NCI-H748 treated with DMSO at 0.1 percent for 48 hours (cell line): ENCODE data around the gene PPP1R9B.
A peak's percentile ranks its signal among the peaks of the same experiment; 100 is the strongest.

Source experiments
- DNase-seq: peaks from one replicate; lab custom pipeline; 2025; lab: John Stamatoyannopoulos, UW

PPP1R9B gene, protein sequence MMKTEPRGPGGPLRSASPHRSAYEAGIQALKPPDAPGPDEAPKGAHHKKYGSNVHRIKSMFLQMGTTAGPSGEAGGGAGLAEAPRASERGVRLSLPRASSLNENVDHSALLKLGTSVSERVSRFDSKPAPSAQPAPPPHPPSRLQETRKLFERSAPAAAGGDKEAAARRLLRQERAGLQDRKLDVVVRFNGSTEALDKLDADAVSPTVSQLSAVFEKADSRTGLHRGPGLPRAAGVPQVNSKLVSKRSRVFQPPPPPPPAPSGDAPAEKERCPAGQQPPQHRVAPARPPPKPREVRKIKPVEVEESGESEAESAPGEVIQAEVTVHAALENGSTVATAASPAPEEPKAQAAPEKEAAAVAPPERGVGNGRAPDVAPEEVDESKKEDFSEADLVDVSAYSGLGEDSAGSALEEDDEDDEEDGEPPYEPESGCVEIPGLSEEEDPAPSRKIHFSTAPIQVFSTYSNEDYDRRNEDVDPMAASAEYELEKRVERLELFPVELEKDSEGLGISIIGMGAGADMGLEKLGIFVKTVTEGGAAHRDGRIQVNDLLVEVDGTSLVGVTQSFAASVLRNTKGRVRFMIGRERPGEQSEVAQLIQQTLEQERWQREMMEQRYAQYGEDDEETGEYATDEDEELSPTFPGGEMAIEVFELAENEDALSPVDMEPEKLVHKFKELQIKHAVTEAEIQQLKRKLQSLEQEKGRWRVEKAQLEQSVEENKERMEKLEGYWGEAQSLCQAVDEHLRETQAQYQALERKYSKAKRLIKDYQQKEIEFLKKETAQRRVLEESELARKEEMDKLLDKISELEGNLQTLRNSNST

DNA sequence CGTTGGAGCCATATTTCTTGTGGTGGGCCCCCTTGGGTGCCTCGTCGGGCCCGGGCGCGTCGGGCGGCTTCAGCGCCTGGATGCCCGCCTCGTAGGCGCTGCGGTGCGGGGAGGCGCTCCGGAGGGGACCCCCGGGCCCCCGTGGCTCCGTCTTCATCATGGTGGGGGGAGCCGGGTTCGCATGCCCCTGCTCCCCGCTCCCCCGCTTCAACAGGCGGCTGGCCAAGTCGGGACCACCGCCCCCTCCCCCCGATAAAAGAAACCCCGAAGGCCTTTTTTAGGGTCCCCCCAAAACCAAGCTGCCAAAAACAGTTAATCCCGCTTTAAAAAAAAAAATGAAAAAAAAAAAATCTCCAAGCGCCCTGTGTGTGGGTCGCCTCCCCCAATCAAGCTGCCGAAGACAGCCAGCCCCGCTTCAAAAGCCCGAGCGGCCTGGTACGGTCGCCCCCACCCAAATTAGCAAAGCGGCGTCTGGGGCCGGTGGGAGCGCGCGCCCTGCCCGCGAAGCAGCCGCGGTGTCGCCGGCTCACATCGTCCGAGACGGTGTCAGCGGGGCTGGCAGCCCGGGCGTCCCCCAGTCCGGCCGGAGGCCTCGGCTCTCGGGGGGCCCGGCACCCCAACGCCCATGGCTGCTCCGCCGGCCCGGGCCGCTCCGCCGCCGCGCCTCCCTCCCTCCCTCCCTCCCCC, at the start of gene PPP1R9B:
Gene PPP1R9B, minus strand, starts transcription at position 324 of the 687 bp plus-strand sequence. Its CDS starts 164 bp downstream, at position 160.
- DNase-seq = no peak

DNA sequence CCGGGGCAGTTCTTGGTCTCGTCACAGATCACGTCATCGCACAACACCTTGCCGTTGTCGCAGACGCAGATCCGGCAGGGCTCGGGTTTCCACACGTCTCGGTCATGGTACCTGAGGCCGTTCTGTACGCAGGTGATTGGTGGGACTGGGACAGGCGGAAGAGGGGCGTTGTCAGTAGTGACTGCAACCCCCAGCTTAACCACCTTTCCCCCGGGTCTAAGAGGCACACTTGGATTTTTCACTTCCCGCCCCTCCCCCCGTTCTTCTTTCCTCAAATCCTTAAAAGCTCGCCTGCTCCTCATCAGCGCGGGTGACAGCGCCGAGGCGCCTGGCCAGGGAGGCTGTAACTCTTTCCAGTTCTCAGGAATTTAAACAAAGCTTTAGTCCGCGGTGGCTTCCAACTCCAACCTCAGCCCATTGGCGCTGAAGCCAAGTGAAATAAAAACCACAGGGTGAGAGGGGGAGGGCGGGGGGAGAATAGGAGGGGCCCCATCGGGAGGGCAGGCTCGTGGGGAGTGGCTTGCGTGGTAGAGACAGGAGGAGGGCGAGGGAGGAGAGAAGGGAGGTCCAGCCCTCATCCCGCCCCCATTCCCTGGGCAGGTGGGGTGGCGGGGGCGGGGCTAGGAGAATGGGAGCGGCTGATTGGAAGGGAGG, 49.5 kb upstream of the PPP1R9B start:
- peak; percentile 63 for DNase-seq

DNA sequence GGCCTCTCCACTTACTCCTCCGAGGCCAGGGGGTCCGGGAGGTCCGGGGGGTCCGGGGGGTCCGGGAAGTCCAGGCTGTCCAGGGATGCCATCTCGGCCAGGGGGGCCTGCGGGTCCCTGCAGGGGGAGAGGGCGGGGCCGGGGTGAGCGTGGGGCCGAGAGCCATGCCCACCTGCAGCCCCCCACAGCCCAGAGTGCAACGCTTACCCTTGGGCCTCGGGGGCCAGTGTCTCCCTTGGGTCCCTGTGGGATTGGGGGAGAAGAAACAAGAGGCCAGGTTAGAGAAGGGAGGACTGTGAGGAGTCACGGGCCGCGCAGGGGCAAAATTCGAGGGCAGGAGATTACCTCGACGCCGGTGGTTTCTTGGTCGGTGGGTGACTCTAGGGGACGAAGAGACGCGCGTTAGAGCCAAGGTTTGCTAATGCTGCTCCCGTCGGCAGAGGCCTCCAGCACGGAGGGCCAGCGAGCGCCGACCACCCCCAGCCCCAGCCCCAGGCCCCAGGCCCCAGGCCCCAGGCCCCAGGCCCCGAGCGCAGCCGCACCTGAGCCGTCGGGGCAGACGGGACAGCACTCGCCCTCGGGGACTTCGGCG, 48.8 kb upstream of the PPP1R9B start:
- no peak for DNase-seq

GRCh38 chr17:50198026-50198669, 47.7 kb upstream of the PPP1R9B start:
- peak; percentile 19 for DNase-seq

DNA sequence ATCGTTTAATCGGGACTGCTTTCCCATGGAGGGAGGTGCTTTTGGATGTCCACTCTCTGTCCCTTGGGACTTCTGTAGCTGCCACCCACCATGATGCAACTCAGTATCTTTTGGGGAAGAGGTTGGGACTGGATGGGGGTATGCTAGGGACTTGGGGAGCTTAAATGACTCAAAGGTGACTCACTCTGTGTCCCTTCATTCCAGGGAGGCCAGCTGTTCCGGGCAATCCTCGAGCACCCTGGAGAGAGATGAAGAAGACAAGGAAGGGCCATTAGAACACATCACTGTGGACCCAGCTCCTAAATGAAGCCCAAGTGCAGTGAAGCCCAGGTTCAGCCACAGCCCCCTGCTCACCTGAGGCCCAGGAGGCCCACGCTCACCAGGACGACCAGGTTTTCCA, 46.3 kb upstream of the PPP1R9B start:
- no peak for DNase-seq

DNA sequence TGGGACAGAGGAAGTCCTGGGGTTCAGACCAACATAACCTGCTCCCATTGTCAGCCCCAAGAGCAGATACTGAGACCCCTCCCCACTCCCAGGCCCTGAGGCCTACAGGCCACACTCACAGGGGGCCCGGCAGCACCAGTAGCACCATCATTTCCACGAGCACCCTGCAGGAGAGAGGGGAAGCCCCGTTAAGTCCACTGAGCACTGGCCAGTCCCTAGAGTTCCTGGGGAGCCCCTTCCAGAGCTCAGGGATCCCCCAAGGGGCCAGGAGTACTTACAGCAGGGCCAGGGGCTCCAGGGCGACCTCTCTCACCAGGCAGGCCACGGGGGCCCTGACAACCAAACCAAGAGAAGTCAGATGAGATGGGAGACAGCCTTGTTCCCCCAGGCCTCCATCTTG, 45.6 kb upstream of the PPP1R9B start:
- no peak for DNase-seq

GRCh38 chr17:50194934-50195865, 44.7 kb upstream of the PPP1R9B start:
- no peak for DNase-seq

DNA sequence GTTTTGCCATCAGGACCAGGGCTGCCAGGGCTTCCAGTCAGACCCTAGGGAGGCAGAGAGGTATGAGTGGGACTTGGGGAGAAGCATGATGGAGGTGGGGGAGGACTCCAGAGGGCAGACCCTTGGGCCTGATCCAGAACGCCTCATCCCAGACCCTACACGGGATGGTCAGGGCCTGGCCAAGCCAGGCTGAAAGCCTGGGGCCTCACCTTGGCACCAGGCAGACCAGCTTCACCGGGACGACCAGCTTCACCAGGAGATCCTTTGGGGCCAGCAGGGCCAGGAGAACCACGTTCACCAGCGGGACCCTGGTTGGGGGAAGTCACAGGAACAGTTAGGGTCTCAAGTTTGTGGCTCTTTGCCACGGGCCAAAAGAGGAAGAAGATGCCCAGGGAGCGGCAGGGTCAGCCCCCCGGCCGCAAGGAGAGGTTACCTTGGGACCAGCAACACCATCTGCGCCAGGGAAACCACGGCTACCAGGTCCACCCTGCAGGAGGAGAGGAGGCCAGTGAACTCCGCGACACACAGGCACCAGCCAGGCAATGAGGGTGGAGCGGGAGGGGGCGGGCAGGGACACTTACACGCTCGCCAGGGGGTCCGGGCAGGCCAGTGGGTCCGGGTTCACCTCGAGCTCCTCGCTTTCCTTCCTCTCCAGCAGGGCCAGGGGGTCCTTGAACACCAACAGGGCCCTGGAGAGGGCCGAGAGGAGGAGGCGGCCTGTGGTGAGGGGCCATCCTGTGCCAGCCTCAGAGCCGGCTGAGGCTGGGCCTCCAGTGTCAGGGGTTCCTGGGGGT, 43.9 kb upstream of the PPP1R9B start:
- DNase-seq = no peak

- no peak for DNase-seq
Measured at GRCh38 chr17:50192618-50193291, 42.3 kb upstream of the PPP1R9B start.

DNA sequence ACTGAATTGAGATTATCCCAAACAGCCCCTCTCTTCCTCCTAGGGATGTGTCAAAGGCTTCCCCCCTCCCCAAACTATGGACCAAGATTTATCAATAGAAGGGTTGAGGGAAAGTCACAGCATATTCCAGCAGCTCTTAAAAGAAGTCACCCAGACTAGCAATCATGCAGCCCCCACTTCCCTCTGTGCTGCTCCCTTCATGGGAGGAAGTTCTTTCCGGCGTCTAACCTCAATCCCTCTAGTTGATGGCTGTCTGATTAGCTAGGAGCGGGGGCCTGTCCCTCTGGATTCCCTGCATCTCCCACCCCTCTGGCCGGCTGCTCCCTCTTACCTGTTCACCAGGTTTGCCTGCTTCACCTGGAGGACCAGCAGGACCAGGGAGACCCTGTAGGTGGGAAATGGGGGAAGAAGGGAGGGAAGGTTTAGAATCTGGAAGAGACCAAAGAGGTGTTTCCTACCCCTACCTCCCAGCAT, 41.7 kb upstream of the PPP1R9B start:
- no peak for DNase-seq

DNA sequence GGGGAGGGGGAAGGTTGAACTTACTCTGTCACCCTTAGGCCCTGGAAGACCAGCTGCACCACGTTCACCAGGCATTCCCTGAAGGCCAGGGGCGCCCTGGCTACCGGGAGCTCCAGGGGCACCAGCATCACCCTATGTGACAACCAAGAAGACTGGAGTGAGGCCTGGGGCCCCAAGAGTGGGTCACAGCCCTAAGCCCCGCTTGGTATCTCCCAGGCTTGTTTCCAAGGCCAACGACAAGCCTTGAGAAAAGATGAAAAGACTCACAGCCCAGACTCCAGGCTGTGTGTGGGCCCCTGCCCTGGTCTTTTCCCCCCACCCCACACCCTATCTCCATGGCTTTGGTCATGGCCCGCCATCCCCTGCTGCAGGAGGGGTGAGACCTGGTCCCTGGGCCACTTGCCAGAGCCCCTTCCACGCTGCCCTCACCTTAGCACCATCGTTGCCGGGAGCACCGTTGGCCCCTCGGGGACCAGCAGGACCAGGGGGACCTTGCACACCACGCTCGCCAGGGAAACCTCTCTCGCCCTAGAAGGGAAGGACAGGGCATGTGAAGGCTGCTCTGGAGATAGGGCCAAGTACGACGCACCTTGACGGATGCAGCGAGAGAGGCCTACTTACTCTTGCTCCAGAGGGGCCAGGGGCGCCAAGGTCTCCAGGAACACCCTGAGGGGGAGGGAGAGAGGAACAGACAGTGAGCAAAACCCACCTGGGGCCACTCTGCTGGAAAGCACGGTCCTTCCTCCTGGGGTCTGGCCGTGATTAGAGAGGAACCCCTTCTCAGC, 41.1 kb upstream of the PPP1R9B start:
- no peak for DNase-seq

GRCh38 chr17:50190603-50191358, 40.3 kb upstream of the PPP1R9B start:
- no peak for DNase-seq

- DNase-seq = no peak
Measured at GRCh38 chr17:50190293-50190602, 39.8 kb upstream of the PPP1R9B start.

GRCh38 chr17:50189550-50190292, 39.2 kb upstream of the PPP1R9B start:
- no peak for DNase-seq

- no peak for DNase-seq
Measured at GRCh38 chr17:50188921-50189549, 38.6 kb upstream of the PPP1R9B start.

- no peak for DNase-seq
Measured at GRCh38 chr17:50188531-50188920, 38.0 kb upstream of the PPP1R9B start.
